ENCODE data around the gene PI4K2B. TPM values are rescaled to one million over a fixed set of nuclear protein-coding genes. Genes with fewer than 3 reads are reported as not detected.

The PI4K2B gene
- total and polyA plus RNA-seq, 2 of the 8 experiments (the other 6 are each of a cell fraction or from before 2014, with no cell fraction given) = 3.0 to 16.2 TPM

GRCh38 chr4:25252230-25253070 is 18.6 kb downstream of the PI4K2B start:
- H3K9me3 ChIP-seq (ENCODE audit: insufficient read depth in 2 of 2, low read depth in 1 of 2, low read length in 1 of 2) = peaks cover 0 to 9% of the 10 kb centered on the region in 2 experiments; a peak in 1 of 4 replicates
- no peak overlapping the region for H3K9ac ChIP-seq (replicated peaks in 1 of 4; ENCODE audit: extremely low read depth in 1 of 4, low read depth in 3 of 4, low read length in 3 of 4)
- H2AK5ac ChIP-seq (ENCODE audit: low read depth, low read length) = no peak overlapping the region
- no peaks in the 10 kb centered on the region for H3K23me2 ChIP-seq (ENCODE audit: low read depth, low read length)
- no peak overlapping the region for H3K18ac ChIP-seq (ENCODE audit: extremely low read depth, low read length)
- no peak overlapping the region for H3K56ac ChIP-seq (replicated peaks; ENCODE audit: insufficient read length, low read depth, low read length)
- no peaks in the 10 kb centered on the region for H4K20me1 ChIP-seq (replicated peaks in 1 of 2; ENCODE audit: control insufficient read depth in 1 of 2, insufficient read depth in 2 of 2, low read length in 2 of 2)
- H3K23ac ChIP-seq (ENCODE audit: insufficient read length) = no peak overlapping the region
- H2BK120ac ChIP-seq (replicated peaks; ENCODE audit: low read depth, low read length) = no peak overlapping the region
- H3K36me3 ChIP-seq (ENCODE audit: control insufficient read depth in 2 of 4, insufficient read depth in 4 of 4, low read length in 3 of 4) = peaks cover 0 to 10% (median 3%) of the 10 kb centered on the region in 4 experiments; a peak in 3 of 8 replicates
- TF ChIP-seq HDAC6 (IDR thresholded peaks at IDR 0.05; ENCODE audit: low read depth, low read length) (no peak), KDM4A (IDR thresholded peaks at IDR 0.05; ENCODE audit: low read depth, low read length, severe bottlenecking) (no peak), CEBPB (IDR thresholded peaks at IDR 0.05; ENCODE audit: low read depth, low read length) (no peak), CBX5 (IDR thresholded peaks at IDR 0.05; ENCODE audit: low read depth, low read length) (no peak)
- H3K14ac ChIP-seq (ENCODE audit: insufficient read length) = no peak overlapping the region
- no peak overlapping the region for H4K8ac ChIP-seq (ENCODE audit: extremely low read depth, insufficient read depth, low read length)
- POLR2A ChIA-PET (ENCODE audit: partially characterized antibody) = interaction anchor here (2.1 kb wide), 1 partner anchor 18 kb away, joined by 5 read pairs; the partner anchor contains the start of gene PI4K2B
- no peak overlapping the region for H2AFZ ChIP-seq (ENCODE audit: low read length)
- no peak overlapping the region for H3K27ac ChIP-seq (ENCODE audit: low read depth, low read length)
- H2BK12ac ChIP-seq (ENCODE audit: low read depth, low read length) = no peak overlapping the region
- no peak overlapping the region for H3K4ac ChIP-seq (replicated peaks; ENCODE audit: insufficient read length, low read depth, low read length)
- no peak overlapping the region for H3K4me3 ChIP-seq (ENCODE audit: extremely low read depth in 1 of 4, insufficient read depth in 2 of 4, low read depth in 3 of 4, low read length in 4 of 4)
- 89% methylated on average over 9 of the region's 9 CpGs; no CpG with 5 or more reads in 1 of the 2 experiments for WGBS, 2 experiments (ENCODE audit: extremely low coverage in 1 of 2, insufficient coverage in 1 of 2, insufficient read length in 1 of 2, insufficient replicate concordance in 2 of 2, low coverage in 1 of 2, low lambda C conversion rate in 2 of 2, missing lambda C conversion rate in 1 of 2)
- FAIRE-seq (no peak), DNase-seq (ENCODE audit: low read depth in 1 of 2, low spot score in 2 of 2) (no peak)
- no peaks in the 10 kb centered on the region for H3K27me3 ChIP-seq (replicated peaks in 1 of 4; ENCODE audit: control insufficient read depth in 3 of 4, extremely low read depth in 1 of 4, insufficient read depth in 3 of 4, low read length in 3 of 4)
- H4K91ac ChIP-seq (replicated peaks; ENCODE audit: insufficient read length, low read length) = no peak overlapping the region
- no peaks in the 10 kb centered on the region for H3K79me1 ChIP-seq (ENCODE audit: low read depth, low read length)
- H3K4me2 ChIP-seq (ENCODE audit: insufficient read depth in 1 of 2, low read depth in 2 of 2, low read length in 2 of 2) = no peak overlapping the region
- CTCF ChIA-PET (ENCODE audit: partially characterized antibody) = interaction anchor here (1.1 to 2.2 kb wide), 4 partner anchors 13 to 59 kb away, joined by 3 to 6 read pairs (median 4); partner anchors contain the start of gene PI4K2B
- no peak overlapping the region for H2BK15ac ChIP-seq (ENCODE audit: low read length)
- peaks cover 0 to 8% of the 10 kb centered on the region in 2 experiments; a peak in 2 of 4 replicates for H3K79me2 ChIP-seq (ENCODE audit: control insufficient read depth in 1 of 2, insufficient read depth in 2 of 2, low read length in 2 of 2)
- H2BK5ac ChIP-seq (ENCODE audit: low read depth, low read length) = no peak overlapping the region
- H3K4me1 ChIP-seq (replicated peaks in 1 of 4; ENCODE audit: control insufficient read depth in 3 of 4, insufficient read depth in 4 of 4, low read length in 3 of 4) = no peaks in the 10 kb centered on the region
- H2BK20ac ChIP-seq (ENCODE audit: low read length) = no peak overlapping the region
- no peak overlapping the region for H4K5ac ChIP-seq (ENCODE audit: insufficient read length, low read depth, low read length)

Data from H1 (cell line).